Skeletal muscle tissue (tissue), 4 donors: ENCODE measurements around the gene ANKMY1. TPM values are rescaled to one million over a fixed set of nuclear protein-coding genes. Genes with fewer than 3 reads are reported as not detected.

Experiments
- H3K27ac ChIP-seq: one replicate; pipeline ENCODE4 v1.7.0; 2013; ENCODE audit warnings: mild to moderate bottlenecking, low read depth, low read length, inconsistent platforms
- H3K27me3 ChIP-seq, 3 donors: one replicate each; pipeline ENCODE4 v1.7.0; 2013; ENCODE audit warnings: low read length in 3 of 3; ENCODE audit not compliant: control insufficient read depth in 3 of 3, insufficient read depth in 3 of 3
- H3K36me3 ChIP-seq, 3 donors: one replicate each; pipeline ENCODE4 v1.7.0; 2013; ENCODE audit warnings: low read length in 3 of 3; ENCODE audit not compliant: control insufficient read depth in 3 of 3, insufficient read depth in 3 of 3
- H3K4me1 ChIP-seq, 3 donors: one replicate each; pipeline ENCODE4 v1.7.0; 2013; ENCODE audit warnings: low read length in 3 of 3, mild to moderate bottlenecking in 3 of 3; ENCODE audit not compliant: control insufficient read depth in 3 of 3, insufficient read depth in 3 of 3
- H3K4me3 ChIP-seq, 3 donors: one replicate each; pipeline ENCODE4 v1.7.0; 2013; ENCODE audit warnings: low read length in 3 of 3
- H3K9ac ChIP-seq, 3 donors: one replicate each; pipeline ENCODE4 v1.7.0; 2013; ENCODE audit warnings: low read length in 3 of 3, mild to moderate bottlenecking in 3 of 3, moderate library complexity in 2 of 3, low read depth in 1 of 3
- H3K9me3 ChIP-seq, 3 donors: one replicate each; pipeline ENCODE4 v1.7.0; 2013; ENCODE audit warnings: low read length in 3 of 3; ENCODE audit not compliant: control insufficient read depth in 3 of 3
- total RNA-seq: library from RNA; depleted of rRNA; stranded (reverse); fragments of >200 nt; gene quantifications from one replicate; pipeline ENCODE4 v1.2.3, GENCODE V29; 2014
- donor health status: Osteomylitis.

ANKMY1 gene
- total RNA-seq, 1 donor from 2014 or later = 5.2 TPM

DNA sequence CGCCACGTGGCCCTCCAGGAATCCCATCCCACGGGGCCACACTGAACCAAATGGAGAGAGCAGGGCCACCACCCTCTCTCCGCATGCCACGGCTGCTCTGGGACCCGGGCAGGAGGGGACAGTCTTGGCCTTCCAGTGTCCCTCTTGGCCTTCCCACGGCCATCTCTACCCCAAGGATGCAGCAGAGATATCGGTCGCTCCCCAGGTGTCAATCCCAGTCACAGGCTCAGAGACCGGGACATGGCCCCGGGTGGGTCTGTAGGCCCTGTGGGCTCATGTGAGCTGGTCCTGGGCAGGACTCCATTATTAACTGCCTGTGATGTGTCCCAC lies 44.0 kb upstream of the ANKMY1 start:
- Histone ChIP-seq H3K4me1 (peaks cover 3 to 9% (median 6%) of the 10 kb centered on the region in 3 donors), H3K27me3 (no peaks in the 10 kb centered on the region), H3K27ac (no peak overlapping the region), H3K4me3 (no peak overlapping the region), H3K36me3 (peaks cover 9 to 22% (median 17%) of the 10 kb centered on the region in 3 donors), H3K9ac (no peak overlapping the region), H3K9me3 (no peaks in the 10 kb centered on the region)

DNA sequence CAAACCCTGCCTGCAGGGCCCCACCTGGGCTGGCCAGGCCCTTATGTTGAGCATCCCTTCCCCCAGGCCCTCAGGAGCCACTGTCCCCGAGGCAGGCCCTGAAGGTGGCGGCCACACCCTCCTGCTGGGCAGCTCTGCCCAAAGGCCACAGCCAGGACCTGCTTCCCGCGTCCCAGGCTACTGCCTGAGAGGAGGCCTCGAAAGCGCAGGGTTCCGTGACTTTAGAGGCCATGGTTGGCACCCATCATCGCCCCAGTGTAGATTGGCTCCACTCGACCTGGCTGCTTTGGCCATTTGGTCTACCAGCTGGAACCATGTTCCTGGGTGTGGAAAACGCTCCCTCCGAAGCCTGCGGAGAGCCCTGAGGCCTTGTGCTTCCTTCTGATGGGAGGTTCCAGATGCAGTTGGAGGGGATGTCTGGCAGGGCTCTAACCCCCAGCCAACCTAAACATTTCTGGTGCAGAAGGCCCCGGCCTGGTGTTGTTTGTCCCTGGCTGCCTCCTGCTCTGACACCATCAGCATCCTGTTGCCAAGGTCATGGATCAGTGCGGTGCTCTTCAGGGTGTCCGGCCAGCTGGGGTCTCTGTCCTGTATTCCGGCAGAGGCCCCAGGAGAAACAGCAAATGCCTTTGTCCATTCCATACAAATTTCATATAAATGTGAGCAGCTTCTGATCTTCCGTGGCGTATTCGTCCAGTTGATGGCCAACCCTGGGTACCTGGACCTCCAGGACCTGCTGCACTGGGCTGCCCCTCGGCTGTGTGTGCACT lies 43.5 kb upstream of the ANKMY1 start:
- Histone ChIP-seq H3K4me3 (no peak overlapping the region), H3K27ac (no peak overlapping the region), H3K9me3 (no peaks in the 10 kb centered on the region), H3K27me3 (no peaks in the 10 kb centered on the region), H3K9ac (no peak overlapping the region), H3K4me1 (peaks cover 6 to 15% (median 8%) of the 10 kb centered on the region in 3 donors), H3K36me3 (peaks cover 9 to 22% (median 17%) of the 10 kb centered on the region in 3 donors)

DNA sequence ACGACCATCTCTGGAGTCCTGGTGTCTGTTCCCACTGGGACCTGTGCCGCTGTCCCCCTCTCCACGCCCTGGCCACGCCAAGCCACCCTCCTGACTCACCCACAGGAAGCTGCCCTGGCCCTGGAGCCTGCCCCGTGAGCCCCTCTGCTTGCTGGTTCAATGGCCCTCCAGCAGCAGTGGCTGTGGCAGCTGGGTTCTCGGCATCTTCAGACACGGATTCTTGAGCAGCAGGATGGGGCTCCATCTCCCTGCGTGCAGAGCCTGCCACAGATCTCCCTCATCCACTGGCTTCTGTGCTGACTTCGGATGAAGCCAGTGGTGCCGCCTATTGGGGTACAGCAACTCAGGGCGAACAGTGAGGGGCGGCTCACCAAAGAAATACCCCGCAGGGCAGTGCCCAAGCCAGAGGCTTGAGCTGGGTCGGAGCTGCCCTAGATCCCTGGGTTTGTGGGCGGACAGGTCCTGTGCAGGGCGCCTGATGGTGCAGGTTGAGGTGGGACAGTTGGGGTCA lies 42.7 kb upstream of the ANKMY1 start:
- no peak overlapping the region for H3K4me3 ChIP-seq
- no peaks in the 10 kb centered on the region for H3K27me3 ChIP-seq
- no peak overlapping the region for H3K27ac ChIP-seq
- H3K9ac ChIP-seq = no peak overlapping the region
- peaks cover 10 to 22% (median 13%) of the 10 kb centered on the region in 3 donors for H3K4me1 ChIP-seq
- no peaks in the 10 kb centered on the region for H3K9me3 ChIP-seq
- H3K36me3 ChIP-seq = peaks cover 10 to 22% (median 17%) of the 10 kb centered on the region in 3 donors

DNA sequence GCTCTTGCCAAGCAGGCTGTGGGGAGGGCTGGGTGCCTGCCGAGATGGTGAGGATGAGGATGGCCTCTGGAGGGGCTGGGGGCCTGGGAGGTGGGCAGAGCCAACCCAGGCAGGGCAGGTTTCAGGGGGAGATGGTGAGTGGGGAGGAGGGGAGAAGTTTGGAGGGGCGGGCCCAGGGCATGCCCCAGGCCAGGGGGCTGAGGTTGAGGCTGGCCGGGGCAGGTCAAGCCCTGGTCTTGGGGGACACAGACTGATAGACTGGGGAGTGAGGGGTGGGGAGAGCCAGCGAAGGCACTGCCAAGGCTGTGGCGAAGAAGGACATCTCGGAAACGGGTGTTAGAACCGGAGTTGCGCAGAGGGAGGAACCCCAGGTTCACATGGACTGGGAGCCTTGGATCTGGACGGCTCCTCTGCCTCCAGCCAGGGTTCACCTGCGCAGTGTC lies 41.4 kb upstream of the ANKMY1 start:
- Histone ChIP-seq H3K9ac (no peak overlapping the region), H3K36me3 (peaks cover 12 to 22% (median 17%) of the 10 kb centered on the region in 3 donors), H3K27me3 (no peaks in the 10 kb centered on the region), H3K4me3 (no peak overlapping the region), H3K9me3 (no peaks in the 10 kb centered on the region), H3K4me1 (peaks cover 8 to 18% (median 9%) of the 10 kb centered on the region in 3 donors), H3K27ac (no peak overlapping the region)

DNA sequence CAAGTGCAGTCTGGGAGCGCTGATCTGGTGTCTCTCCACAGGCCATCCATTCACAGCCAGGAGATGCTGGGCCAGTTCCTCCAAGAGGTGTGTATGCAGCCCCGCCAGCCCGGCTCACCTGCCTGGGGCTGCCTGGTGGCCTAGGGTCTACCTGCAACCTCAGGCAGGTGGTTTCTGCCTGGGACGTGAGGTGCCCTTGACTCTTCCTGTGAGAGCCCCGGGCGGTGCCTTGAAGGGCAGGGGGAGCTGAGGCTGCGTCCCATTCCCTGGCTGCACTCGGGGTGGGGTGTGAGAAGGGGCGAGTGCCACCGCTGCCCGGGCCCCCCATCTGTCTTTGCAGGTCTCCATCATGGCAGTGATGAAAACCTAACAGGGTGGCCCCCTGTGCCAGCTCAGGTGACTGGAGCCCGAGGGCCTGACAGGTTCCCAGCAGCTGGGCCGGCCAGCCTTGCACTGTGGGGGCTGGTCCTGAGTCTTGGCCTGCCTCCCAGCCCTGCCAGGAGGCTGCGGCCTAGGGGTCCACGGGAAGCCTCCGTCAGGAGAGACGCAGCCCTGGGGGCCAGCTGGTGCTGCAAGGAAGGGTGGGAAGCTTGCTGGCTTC lies 40.6 kb upstream of the ANKMY1 start:
- H3K4me3 ChIP-seq = no peak overlapping the region
- H3K4me1 ChIP-seq = peaks cover 7 to 16% (median 9%) of the 10 kb centered on the region in 3 donors
- no peak overlapping the region for H3K27ac ChIP-seq
- peaks cover 17 to 22% (median 18%) of the 10 kb centered on the region in 3 donors for H3K36me3 ChIP-seq
- no peaks in the 10 kb centered on the region for H3K9me3 ChIP-seq
- H3K9ac ChIP-seq = no peak overlapping the region
- no peaks in the 10 kb centered on the region for H3K27me3 ChIP-seq

DNA sequence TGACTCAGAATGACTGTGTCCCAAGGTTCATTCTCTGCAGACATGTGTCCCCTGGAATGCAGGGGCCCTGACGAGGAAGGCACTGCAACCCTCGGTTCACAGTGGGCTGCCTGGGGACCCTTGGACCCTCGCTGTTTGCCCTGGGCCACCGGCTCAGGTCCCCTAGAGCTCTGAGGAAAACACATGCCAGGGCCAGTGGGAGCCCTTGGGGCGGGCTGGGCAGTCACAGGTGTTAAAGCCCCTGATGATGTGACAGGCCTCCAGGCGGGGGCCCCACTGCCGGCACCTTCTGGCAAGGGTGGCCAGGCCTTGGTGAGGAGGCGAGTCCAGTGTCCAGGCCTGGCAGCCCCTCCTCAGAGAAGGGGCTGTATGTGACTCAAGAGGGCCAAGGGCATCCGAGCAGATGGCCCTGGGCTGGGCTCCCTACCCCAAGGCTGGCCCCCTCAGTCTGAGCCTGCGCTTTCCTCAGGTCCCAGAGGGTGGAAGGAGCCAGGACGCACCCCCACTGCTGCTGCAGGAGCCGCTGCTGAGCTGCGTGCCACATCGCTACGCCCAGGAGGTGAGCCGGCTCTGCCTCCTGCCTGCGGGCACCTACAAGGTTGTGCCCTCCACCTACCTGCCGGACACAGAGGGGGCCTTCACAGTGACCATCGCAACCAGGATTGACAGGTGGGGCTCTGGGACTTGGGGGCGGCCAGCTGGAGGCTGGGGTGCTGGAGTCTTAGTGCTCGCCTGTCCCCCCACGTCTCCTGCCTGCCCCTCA lies 39.8 kb upstream of the ANKMY1 start:
- H3K27ac ChIP-seq = no peak overlapping the region
- no peaks in the 10 kb centered on the region for H3K9me3 ChIP-seq
- H3K9ac ChIP-seq = no peak overlapping the region
- H3K27me3 ChIP-seq = no peaks in the 10 kb centered on the region
- peaks cover 17 to 23% (median 22%) of the 10 kb centered on the region in 3 donors for H3K36me3 ChIP-seq
- no peak overlapping the region for H3K4me3 ChIP-seq
- peaks cover 7 to 16% (median 9%) of the 10 kb centered on the region in 3 donors for H3K4me1 ChIP-seq

DNA sequence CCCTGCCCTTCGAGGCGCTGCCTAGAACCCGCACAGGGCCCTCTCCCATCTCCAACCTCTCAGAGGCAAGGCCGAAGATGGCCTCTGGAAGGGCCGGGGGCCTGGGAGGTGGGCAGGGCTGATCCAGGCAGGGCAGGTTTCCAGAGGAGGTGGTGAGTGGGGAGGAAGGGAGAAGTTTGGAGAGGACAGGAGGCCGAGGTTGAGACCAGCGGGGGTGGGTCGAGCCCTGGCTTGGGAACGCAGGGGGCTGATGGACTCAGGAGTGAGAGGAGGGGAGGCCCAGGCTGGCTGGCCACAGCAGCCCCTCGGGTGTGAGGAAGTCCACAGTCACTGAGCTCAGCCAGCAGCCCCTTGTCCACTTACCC lies 39.2 kb upstream of the ANKMY1 start:
- Histone ChIP-seq H3K27me3 (no peaks in the 10 kb centered on the region), H3K4me1 (peaks cover 7 to 16% (median 9%) of the 10 kb centered on the region in 3 donors), H3K9me3 (no peaks in the 10 kb centered on the region), H3K4me3 (no peak overlapping the region), H3K36me3 (peaks cover 21 to 27% (median 27%) of the 10 kb centered on the region in 3 donors), H3K27ac (no peak overlapping the region), H3K9ac (no peak overlapping the region)

DNA sequence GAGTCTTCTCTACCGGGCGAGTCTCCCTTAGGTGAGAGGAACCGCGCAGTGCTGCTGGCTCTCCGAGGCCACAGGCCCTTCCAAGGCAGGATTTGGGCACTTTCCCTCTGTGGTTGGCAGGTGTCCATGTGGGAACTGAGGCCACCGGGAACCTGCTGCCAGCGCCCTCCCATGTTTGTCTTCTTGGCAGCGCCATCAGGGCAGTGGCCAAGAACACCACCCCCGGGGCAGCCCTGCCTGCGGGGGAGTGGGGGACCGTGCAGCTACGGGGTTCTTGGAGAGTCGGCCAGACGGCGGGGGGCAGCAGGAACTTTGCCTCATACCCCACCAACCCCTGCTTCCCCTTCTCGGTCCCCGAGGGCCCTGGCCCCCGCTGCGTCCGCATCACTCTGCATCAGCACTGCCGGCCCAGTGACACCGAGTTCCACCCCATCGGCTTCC lies 38.7 kb upstream of the ANKMY1 start:
- Histone ChIP-seq H3K36me3 (peaks cover 24 to 32% (median 29%) of the 10 kb centered on the region in 3 donors), H3K4me1 (peaks cover 7 to 16% (median 9%) of the 10 kb centered on the region in 3 donors), H3K9ac (peak overlapping the region in 1 of 3 donors; percentile 3), H3K4me3 (peak overlapping the region in 2 of 3 donors; percentile 9 to 22), H3K27me3 (no peaks in the 10 kb centered on the region), H3K27ac (no peak overlapping the region), H3K9me3 (no peaks in the 10 kb centered on the region)

DNA sequence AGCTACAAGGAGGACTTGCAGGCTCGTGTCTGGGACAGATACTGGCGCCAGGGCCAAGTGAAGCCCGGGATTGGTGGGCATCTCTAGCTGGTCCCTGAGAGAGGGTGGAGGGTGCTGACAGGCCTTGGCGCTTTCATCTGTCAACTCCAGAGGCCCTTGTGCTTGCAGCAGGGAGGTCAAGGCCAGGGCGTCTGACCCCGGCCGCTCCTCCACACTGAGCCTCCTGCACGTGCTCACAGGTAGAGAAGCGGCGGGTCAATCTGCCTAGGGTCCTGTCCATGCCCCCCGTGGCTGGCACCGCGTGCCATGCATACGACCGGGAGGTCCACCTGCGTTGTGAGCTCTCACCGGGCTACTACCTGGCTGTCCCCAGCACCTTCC lies 38.3 kb upstream of the ANKMY1 start:
- Histone ChIP-seq H3K9ac (no peak overlapping the region), H3K9me3 (no peaks in the 10 kb centered on the region), H3K36me3 (peaks cover 29 to 36% (median 30%) of the 10 kb centered on the region in 3 donors), H3K4me1 (peaks cover 7 to 16% (median 9%) of the 10 kb centered on the region in 3 donors), H3K27ac (no peak overlapping the region), H3K4me3 (peak overlapping the region in 1 of 3 donors; percentile 9), H3K27me3 (no peaks in the 10 kb centered on the region)
